ENCODE data around the gene STOX2.

GRCh38 chr4:184059099-184059498 lies 154.0 kb downstream of the STOX2 start:
- TF ChIP-seq CTCF (IDR thresholded peaks at IDR 0.05) (no peak), POLR2A (IDR thresholded peaks at IDR 0.05) (no peak)

Measured in esophagus squamous epithelium (tissue), 4 donors.